ENCODE results near the gene ACCSL.

Gene ACCSL

DNA sequence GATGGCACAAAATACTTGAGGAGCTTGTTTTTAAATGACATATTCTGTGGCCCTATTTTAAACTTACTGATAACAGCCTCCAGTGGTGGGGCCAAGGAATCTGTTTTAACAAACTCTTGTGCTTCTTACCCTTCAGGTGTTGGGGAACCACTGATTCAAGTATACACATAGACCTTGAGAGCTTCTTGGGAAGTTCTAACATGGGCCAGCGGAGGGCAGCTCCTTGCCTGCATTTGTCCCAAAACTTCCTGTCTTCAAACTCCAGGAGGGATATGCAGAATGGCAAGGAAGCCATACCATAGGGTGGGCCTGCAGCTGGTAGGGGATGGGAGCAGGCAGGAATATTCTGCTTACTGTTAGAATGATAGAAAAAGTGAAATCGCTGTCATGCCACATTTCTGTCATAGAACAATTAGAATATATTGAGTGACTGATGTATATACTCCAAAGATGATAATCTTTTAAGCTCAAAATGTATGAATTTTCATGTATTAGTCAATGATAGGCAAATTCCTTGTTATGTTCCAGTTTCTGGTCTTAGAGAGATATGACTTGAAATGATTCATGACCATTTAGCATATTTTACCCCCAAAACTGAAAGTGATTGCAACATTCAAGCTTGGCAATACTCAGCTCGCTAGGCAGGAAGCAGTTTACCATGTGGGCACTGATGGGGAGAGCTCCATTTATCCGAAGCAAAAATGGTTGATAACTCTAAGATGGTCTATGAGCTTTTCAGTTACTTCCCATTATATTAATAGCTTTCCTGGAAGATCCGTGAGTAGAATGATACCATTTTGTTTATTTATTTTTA, 56.9 kb downstream of the ACCSL start:
- no peak for DNase-seq

DNA sequence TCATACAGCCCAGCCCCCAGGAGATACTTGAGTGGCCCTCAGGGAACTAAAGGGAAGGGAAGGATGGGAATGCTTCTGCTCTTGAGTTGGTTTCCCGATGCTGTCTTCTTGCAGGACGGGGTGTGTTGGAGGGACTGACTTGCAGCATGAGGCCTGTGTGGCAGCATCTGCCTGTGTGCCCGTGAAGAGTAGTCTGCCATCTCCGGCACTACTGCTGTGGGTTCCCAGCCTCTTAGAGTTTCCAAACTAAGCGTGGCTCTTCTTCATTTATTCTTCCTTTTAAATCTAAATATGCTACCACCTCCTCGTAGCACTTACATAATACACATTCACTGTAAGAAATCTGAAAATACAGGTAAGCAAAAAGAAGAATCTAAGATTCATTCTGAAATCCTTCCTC, 60.5 kb downstream of the ACCSL start:
- no peak for DNase-seq

All from retina (tissue), 1 donor.